Panc1 (cell line): Measurements from ENCODE around the gene SMIM11.

Experiments
- CTCF ChIP-seq: fragments of 450-650 bp; IDR thresholded peaks from 2 replicates; pipeline ENCODE4 v1.5.1; 2017; ENCODE audit warnings: mild to moderate bottlenecking
- POLR2AphosphoS5 ChIP-seq: IDR thresholded peaks from 2 replicates; pipeline ENCODE4 v1.6.1; 2012; ENCODE audit warnings: mild to moderate bottlenecking, low read depth, low read length, moderate library complexity
- REST ChIP-seq, 2 experiments: IDR thresholded peaks; 2 replicates each; pipeline ENCODE4 v1.6.1; 2011 to 2012; ENCODE audit warnings: low read depth in 2 of 2, control low read depth in 1 of 2, low read length in 1 of 2, mild to moderate bottlenecking in 1 of 2, moderate library complexity in 1 of 2; ENCODE audit not compliant: insufficient read depth in 1 of 2
- SIN3A ChIP-seq: IDR thresholded peaks from 2 replicates; pipeline ENCODE4 v1.6.1; 2012; ENCODE audit warnings: low read depth, mild to moderate bottlenecking, low read length, moderate library complexity, borderline replicate concordance; ENCODE audit not compliant: insufficient read depth
- TCF7L2 ChIP-seq: IDR thresholded peaks from 2 replicates; pipeline ENCODE4 v1.6.1; 2011; ENCODE audit warnings: mild to moderate bottlenecking, low read depth, low read length, inconsistent platforms

- TF ChIP-seq TCF7L2: no peak
- no peak for TF ChIP-seq CTCF
- no peak for TF ChIP-seq REST (IDR thresholded peaks at IDR 0.05; ENCODE audit: insufficient read depth in 1 of 2, low read depth in 2 of 2, low read length in 1 of 2)
- no peak for TF ChIP-seq POLR2AphosphoS5
- no peak for TF ChIP-seq SIN3A
Measured at GRCh38 chr21:34336245-34336644, 39.1 kb upstream of the SMIM11 start.
